ENCODE results near the gene NAV2. TPM values are rescaled to one million over a fixed set of nuclear protein-coding genes. Genes with fewer than 3 reads are reported as not detected.

The NAV2 gene
- total RNA-seq, 2 donors from 2014 or later, result 0.37 to 0.58 TPM

DNA sequence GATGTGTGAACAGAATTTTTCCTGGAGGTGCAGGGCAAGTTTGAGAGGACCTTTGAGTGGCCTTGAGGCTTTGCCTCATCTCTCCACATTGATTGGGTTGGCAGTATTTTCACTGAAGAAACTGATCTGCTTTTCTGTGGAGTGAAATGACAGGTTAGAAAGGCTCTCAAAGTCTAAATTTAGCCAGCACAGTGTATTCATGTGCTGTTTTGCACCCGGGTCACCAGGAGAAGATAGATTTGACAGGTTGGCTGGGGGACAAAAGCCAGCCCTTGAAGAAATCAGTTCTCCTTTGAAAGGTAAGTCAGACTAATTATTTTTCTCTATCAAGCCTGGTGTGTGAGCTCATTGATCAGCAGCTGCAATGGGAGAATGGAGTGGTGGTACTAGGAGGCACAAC is 294.7 kb downstream of the NAV2 start:
- Mint-ChIP-seq H3K4me1 (no peaks in the 10 kb centered on the region), H3K9me3 (no peaks in the 10 kb centered on the region), H3K36me3 (ENCODE audit: low read depth) (no peaks in the 10 kb centered on the region), H3K27me3 (peaks cover 3% of the 10 kb centered on the region), H3K4me3 (no peak overlapping the region), H3K27ac (no peak overlapping the region)
- no peak for ATAC-seq (replicated peaks)

- no peaks in the 10 kb centered on the region for H3K36me3 Mint-ChIP-seq (ENCODE audit: low read depth)
- peaks cover 3% of the 10 kb centered on the region for H3K27me3 Mint-ChIP-seq
- ATAC-seq (replicated peaks), result no peak
- H3K27ac Mint-ChIP-seq, result no peak overlapping the region
- H3K4me3 Mint-ChIP-seq, result no peak overlapping the region
- no peaks in the 10 kb centered on the region for H3K9me3 Mint-ChIP-seq
- H3K4me1 Mint-ChIP-seq, result no peaks in the 10 kb centered on the region
Observed at GRCh38 chr11:20008190-20008870, 295.7 kb downstream of the NAV2 start.

DNA sequence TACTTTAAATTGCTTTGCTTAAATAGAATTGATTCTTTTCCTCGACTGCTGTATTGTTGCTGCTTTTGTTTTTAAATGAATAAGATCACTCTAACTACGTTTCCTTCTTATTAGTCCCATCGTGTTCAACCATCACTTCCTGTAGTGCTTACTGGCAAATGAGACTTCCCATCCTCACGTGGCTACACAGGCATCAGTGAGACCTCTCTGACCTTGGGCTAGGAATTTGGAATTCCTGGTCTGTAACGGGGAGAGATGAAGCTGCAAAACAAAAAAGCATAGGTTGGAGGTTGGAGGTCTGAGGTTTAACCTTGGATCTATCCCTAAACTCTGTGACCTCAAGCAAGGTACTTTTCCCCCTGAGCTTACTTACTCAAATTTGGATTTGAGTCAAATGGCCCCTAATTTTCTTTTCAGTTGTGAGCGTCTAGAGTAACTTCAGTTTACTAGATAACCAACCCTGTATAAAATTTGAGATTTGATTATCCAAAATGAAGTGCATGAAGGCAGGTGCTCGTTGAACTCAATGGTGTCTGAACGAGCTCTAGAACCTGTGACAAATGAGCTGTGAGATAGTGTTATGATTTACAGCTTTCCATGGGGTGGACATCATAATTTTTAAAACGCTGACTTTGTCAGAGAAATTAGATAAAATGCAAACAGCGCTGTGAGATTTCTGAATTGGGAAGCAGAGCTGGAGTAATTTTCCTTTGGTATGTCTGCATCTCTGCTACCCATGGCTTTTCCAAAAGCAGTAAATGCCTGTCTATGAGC is 296.4 kb downstream of the NAV2 start:
- no peak overlapping the region for H3K27ac Mint-ChIP-seq

DNA sequence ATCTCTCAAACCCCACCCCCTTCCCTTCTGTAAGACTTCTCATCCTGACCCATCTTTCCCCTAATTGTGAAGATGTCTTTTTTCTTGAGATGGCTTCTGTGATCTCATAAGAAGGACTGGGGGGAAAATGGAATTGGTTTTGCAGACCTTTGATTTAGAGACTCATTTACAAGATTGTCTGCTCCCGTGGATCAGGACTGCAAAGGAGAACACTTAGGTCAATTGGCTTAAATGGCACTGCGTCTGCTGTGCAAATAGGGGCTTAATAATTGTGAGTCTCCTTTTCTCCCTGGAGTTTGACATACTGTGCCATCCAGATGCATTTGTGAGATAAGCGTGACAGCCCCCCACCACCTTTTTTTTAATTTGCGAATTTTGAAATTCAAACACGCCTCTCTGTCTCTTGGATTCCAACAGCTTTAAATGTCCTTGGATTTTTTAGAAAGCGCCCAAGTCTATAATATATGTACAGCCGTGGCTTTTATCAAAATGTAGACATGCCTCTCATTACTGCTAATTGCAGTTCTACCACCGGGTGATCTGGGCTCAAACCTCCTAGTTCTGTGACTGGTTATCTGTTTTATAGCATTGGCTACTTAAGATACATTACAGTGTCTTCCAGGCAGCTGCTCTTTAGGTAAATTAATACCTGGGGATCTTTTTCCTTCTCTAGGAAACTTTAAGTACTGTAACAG is 297.7 kb downstream of the NAV2 start:
- no peaks in the 10 kb centered on the region for H3K36me3 Mint-ChIP-seq (ENCODE audit: low read depth)
- ATAC-seq (replicated peaks), result no peak

More for the DNA sequence above, 296.4 kb downstream of the NAV2 start:
- Mint-ChIP-seq H3K4me3 (no peak overlapping the region), H3K9me3 (no peaks in the 10 kb centered on the region), H3K4me1 (no peaks in the 10 kb centered on the region), H3K36me3 (ENCODE audit: low read depth) (no peaks in the 10 kb centered on the region), H3K27me3 (peaks cover 10% of the 10 kb centered on the region)
- no peak for ATAC-seq (replicated peaks)

GRCh38 chr11:20010851-20011225 is 298.2 kb downstream of the NAV2 start:
- H3K4me1 Mint-ChIP-seq, result no peaks in the 10 kb centered on the region
- H3K9me3 Mint-ChIP-seq, result no peaks in the 10 kb centered on the region
- H3K36me3 Mint-ChIP-seq (ENCODE audit: low read depth), result no peaks in the 10 kb centered on the region
- no peak for ATAC-seq (replicated peaks)
- H3K27me3 Mint-ChIP-seq, result peaks cover 15% of the 10 kb centered on the region
- no peak overlapping the region for H3K4me3 Mint-ChIP-seq
- no peak overlapping the region for H3K27ac Mint-ChIP-seq

More for the DNA sequence above, 297.7 kb downstream of the NAV2 start:
- H3K4me1 Mint-ChIP-seq, result no peaks in the 10 kb centered on the region
- H3K9me3 Mint-ChIP-seq, result no peaks in the 10 kb centered on the region
- H3K4me3 Mint-ChIP-seq, result no peak overlapping the region
- no peak overlapping the region for H3K27ac Mint-ChIP-seq
- H3K27me3 Mint-ChIP-seq, result peaks cover 12% of the 10 kb centered on the region

DNA sequence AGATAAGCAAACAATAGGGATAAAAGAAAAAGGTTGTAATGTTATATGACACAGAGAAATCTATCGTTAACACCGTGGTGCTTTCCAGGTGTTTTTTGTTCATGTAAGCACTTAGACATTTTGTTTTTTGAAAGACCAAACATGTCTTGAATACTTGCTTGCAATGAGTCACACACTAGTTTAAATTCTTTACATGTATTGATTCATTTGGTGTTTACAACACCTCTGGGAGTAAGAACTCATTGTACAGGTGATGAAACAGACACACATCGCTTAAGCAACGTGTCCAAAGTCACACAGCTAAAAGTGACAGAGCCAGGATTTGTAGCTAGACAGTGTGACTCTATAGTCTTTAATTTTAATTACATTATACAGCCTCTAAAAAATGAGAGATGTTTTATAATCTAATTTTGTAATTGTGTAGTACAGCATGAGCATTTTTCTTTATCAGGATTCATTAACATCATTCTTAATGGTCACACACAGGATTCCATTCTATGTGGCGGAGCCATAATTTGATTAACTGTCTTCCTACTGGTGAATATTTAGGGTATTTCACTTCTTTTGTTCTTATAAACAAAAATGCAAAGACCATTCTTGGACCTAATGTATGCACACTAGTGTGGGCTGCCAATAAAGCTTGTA is 298.8 kb downstream of the NAV2 start:
- peaks cover 15% of the 10 kb centered on the region for H3K27me3 Mint-ChIP-seq
- no peaks in the 10 kb centered on the region for H3K4me1 Mint-ChIP-seq
- H3K27ac Mint-ChIP-seq, result no peak overlapping the region
- no peaks in the 10 kb centered on the region for H3K9me3 Mint-ChIP-seq
- H3K4me3 Mint-ChIP-seq, result no peak overlapping the region
- H3K36me3 Mint-ChIP-seq (ENCODE audit: low read depth), result no peaks in the 10 kb centered on the region
- no peak for ATAC-seq (replicated peaks)

- Mint-ChIP-seq H3K9me3 (no peaks in the 10 kb centered on the region), H3K27me3 (peaks cover 15% of the 10 kb centered on the region), H3K27ac (no peak overlapping the region), H3K4me1 (no peaks in the 10 kb centered on the region), H3K36me3 (ENCODE audit: low read depth) (no peaks in the 10 kb centered on the region), H3K4me3 (no peak overlapping the region)
- no peak for ATAC-seq (replicated peaks)
Observed at GRCh38 chr11:20013346-20014066, 300.9 kb downstream of the NAV2 start.

GRCh38 chr11:20014067-20014402 is 301.4 kb downstream of the NAV2 start:
- no peak overlapping the region for H3K27ac Mint-ChIP-seq
- ATAC-seq (replicated peaks), result no peak
- H3K9me3 Mint-ChIP-seq, result no peaks in the 10 kb centered on the region
- H3K36me3 Mint-ChIP-seq (ENCODE audit: low read depth), result no peaks in the 10 kb centered on the region
- H3K4me1 Mint-ChIP-seq, result no peaks in the 10 kb centered on the region
- no peak overlapping the region for H3K4me3 Mint-ChIP-seq
- H3K27me3 Mint-ChIP-seq, result peaks cover 15% of the 10 kb centered on the region

DNA sequence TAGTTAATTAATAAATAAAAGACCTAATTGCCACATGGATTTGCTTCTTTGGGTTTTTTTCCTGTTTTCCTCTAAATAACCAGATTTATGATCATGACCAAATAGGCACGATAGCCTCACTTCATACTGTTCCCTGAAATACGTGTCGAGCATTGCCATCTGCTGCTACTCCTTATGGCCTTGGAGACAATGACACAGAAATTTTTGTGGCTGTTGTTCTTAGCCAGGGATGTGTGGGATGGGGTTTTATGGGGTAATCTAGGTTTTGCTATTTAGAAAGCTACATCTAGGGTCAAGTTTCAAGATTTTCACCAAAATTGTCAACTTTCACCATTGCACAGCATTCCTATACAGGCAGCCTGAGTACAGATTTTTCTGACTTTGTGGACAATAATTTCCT is 302.5 kb downstream of the NAV2 start:
- H3K27ac Mint-ChIP-seq, result no peak overlapping the region
- H3K4me1 Mint-ChIP-seq, result no peaks in the 10 kb centered on the region
- H3K4me3 Mint-ChIP-seq, result no peak overlapping the region
- H3K9me3 Mint-ChIP-seq, result no peaks in the 10 kb centered on the region
- peaks cover 15% of the 10 kb centered on the region for H3K27me3 Mint-ChIP-seq
- H3K36me3 Mint-ChIP-seq (ENCODE audit: low read depth), result no peaks in the 10 kb centered on the region
- no peak for ATAC-seq (replicated peaks)

- Mint-ChIP-seq H3K4me3 (no peak overlapping the region), H3K36me3 (ENCODE audit: low read depth) (no peaks in the 10 kb centered on the region), H3K9me3 (no peaks in the 10 kb centered on the region), H3K4me1 (no peaks in the 10 kb centered on the region), H3K27me3 (peaks cover 15% of the 10 kb centered on the region), H3K27ac (no peak overlapping the region)
- no peak for ATAC-seq (replicated peaks)
Observed at GRCh38 chr11:20015529-20016427, 303.1 kb downstream of the NAV2 start.

DNA sequence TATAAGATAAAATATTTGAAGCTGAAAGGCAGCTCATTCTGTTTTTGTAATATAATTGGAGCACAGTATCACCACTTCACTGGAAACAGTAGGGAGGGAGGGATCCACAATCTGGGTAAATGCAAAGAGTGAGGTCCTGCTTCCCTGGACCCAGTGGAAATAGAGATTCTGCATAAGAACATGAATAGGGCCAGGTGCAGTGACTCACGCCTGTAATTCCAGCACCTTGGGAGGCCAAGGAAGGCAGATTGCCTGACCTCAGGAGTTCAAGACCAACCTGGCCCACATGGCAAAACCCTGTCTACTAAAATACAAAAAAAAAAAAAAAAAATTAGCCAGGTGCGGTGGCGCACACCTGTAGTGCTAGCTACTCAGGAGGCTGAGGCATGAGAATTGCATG is 303.9 kb downstream of the NAV2 start:
- peaks cover 15% of the 10 kb centered on the region for H3K27me3 Mint-ChIP-seq
- no peaks in the 10 kb centered on the region for H3K9me3 Mint-ChIP-seq
- H3K4me1 Mint-ChIP-seq, result no peaks in the 10 kb centered on the region
- no peak for ATAC-seq (replicated peaks)
- H3K4me3 Mint-ChIP-seq, result no peak overlapping the region
- H3K27ac Mint-ChIP-seq, result no peak overlapping the region
- H3K36me3 Mint-ChIP-seq (ENCODE audit: low read depth), result no peaks in the 10 kb centered on the region

GRCh38 chr11:20017320-20017719 is 304.7 kb downstream of the NAV2 start:
- Mint-ChIP-seq H3K36me3 (ENCODE audit: low read depth) (no peaks in the 10 kb centered on the region), H3K27me3 (peaks cover 11% of the 10 kb centered on the region), H3K27ac (no peak overlapping the region), H3K4me3 (no peak overlapping the region), H3K9me3 (no peaks in the 10 kb centered on the region), H3K4me1 (no peaks in the 10 kb centered on the region)
- ATAC-seq (replicated peaks), result no peak

DNA sequence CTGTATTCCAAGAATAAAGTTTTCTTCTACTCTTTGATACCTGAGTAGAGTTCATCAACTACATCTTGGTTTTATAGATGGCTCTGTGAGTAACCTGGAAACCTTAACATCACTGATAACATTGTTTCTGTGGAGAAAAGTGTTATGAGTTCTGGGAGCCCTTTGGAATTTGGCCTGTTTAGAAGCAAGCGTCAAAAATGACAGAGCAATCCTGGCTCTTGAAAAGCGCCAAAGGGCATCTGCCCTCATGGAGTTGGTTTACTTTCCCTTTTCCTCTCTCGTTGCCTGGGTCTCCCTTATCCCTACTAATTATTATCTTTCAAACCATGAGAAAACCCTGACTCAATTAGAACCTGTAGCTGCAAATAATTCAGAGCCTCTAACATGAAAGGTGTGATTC is 307.6 kb downstream of the NAV2 start:
- no peak for ATAC-seq (replicated peaks)
- Mint-ChIP-seq H3K4me3 (no peak overlapping the region), H3K27me3 (peaks cover 3% of the 10 kb centered on the region), H3K9me3 (no peaks in the 10 kb centered on the region), H3K27ac (no peak overlapping the region), H3K36me3 (ENCODE audit: low read depth) (no peaks in the 10 kb centered on the region), H3K4me1 (no peaks in the 10 kb centered on the region)
